GM20431 (cell line): ENCODE results near the gene CCR5.
"Not testable (repeated sequence)": the region's sequence is repeated elsewhere in the genome, so short reads cannot be mapped to it uniquely, and the experiment has no call there.

ENCODE experiments used
- in situ Hi-C: fragments of 300-500 bp; cut with MseI, MboI; formaldehyde crosslinking; loops from one replicate; pipeline ENCODE4 v1.15.0; 2020; ENCODE audit warnings: low sequenced_read_pairs; ENCODE audit not compliant: unreplicated experiment

Gene CCR5

GRCh38 chr3:46400846-46401245, 30.1 kb downstream of the CCR5 start:
- in situ Hi-C loops: no loop called here

- in situ Hi-C loops: no loop called here
Observed at GRCh38 chr3:46401579-46401978, 30.8 kb downstream of the CCR5 start.

- in situ Hi-C loops: not testable (repeated sequence)
Observed at GRCh38 chr3:46402902-46403301, 32.2 kb downstream of the CCR5 start.

GRCh38 chr3:46405301-46406019, 34.7 kb downstream of the CCR5 start:
- in situ Hi-C loops: no loop called here

GRCh38 chr3:46406443-46406787, 35.7 kb downstream of the CCR5 start:
- in situ Hi-C loops: no loop called here

GRCh38 chr3:46406788-46407611, 36.3 kb downstream of the CCR5 start, which contains the start of the genes CCR5AS and CCRL2:
CCR5AS (minus strand) TSS chr3:46407066.
CCRL2 (plus strand) TSS chr3:46407259; CDS start chr3:46408080, 821 bp downstream.
- in situ Hi-C loops: no loop called here

GRCh38 chr3:46407970-46408369, 37.2 kb downstream of the CCR5 start:
- in situ Hi-C loops: no loop called here

GRCh38 chr3:46408853-46409252, 38.1 kb downstream of the CCR5 start:
- in situ Hi-C loops: no loop called here

GRCh38 chr3:46409739-46410489, 39.2 kb downstream of the CCR5 start:
- in situ Hi-C loops: no loop called here

- in situ Hi-C loops: no loop called here
Observed at GRCh38 chr3:46410669-46411068, 39.9 kb downstream of the CCR5 start.

GRCh38 chr3:46411271-46411670, 40.5 kb downstream of the CCR5 start:
- in situ Hi-C loops: no loop called here

GRCh38 chr3:46412786-46413298, 42.1 kb downstream of the CCR5 start:
- in situ Hi-C loops: no loop called here

- in situ Hi-C loops: no loop called here
Observed at GRCh38 chr3:46413951-46414350, 43.2 kb downstream of the CCR5 start.

- in situ Hi-C loops: no loop called here
Observed at GRCh38 chr3:46414739-46415138, 44.0 kb downstream of the CCR5 start.

GRCh38 chr3:46416125-46416810, 45.5 kb downstream of the CCR5 start:
- in situ Hi-C loops: no loop called here

GRCh38 chr3:46416811-46417510, 46.2 kb downstream of the CCR5 start:
- in situ Hi-C loops: no loop called here

GRCh38 chr3:46417841-46418611, 47.3 kb downstream of the CCR5 start:
- in situ Hi-C loops: no loop called here

- in situ Hi-C loops: no loop called here
Observed at GRCh38 chr3:46419816-46420215, 49.1 kb downstream of the CCR5 start.

- in situ Hi-C loops: no loop called here
Observed at GRCh38 chr3:46420931-46421330, 50.2 kb downstream of the CCR5 start.
